ENCODE measurements around the gene FAM181B. TPM values are rescaled to one million over a fixed set of nuclear protein-coding genes. Genes with fewer than 3 reads are reported as not detected.

FAM181B gene
- total and polyA plus RNA-seq, 8 donors: 0.46 to 0.67 (median 0.50) TPM

DNA sequence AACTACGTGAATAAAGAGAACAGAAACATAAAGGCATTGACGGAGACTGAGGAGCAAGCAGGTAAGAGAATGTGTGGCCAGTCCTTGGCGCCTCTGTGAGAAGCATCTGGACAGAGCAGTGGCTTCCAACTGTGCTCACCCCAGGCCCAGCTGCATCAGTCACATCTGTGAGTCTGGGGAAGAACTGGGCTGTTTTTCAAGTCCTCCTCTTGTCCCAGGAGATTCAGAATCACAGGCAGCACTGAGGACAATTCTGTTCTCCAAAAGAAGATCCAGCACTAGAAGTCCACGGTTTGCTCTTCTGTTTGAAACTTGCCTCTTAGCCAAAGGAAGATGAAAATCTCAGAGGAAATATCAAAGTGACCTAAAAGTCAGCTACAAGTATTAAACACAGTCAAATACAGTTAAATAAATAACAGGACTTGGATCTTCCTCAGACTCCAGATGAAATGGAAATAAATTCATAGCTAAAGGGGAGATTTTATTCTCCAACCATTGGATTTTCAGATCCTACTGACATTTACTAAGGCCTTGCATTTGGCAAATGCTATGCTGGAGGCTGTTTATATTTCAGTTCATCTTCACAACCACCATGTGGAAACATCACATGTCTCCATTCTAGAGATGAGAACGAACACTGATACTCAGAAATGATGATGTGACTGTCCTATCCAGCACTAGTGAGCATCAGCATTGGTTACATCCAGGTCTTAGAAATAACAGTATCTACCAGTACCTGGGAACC, 14.1 kb downstream of the FAM181B start:
- Histone ChIP-seq H3K36me3 (no peaks in the 10 kb centered on the region), H3K9me3 (no peaks in the 10 kb centered on the region), H3K27me3 (no peaks in the 10 kb centered on the region), H3K27ac (no peak overlapping the region), H3K4me1 (no peaks in the 10 kb centered on the region), H3K4me3 (no peak overlapping the region)
- intact Hi-C loops (cut with DNase I): loop anchor here in 2 of 3 donors (10.0 kb wide), 2 partner anchors 135 to 145 kb away; no protein-coding TSS in a partner anchor
- 65 to 66% methylated on average over 5 of the region's 5 CpGs for WGBS, 2 donors
- TF ChIP-seq, protein P1, sequence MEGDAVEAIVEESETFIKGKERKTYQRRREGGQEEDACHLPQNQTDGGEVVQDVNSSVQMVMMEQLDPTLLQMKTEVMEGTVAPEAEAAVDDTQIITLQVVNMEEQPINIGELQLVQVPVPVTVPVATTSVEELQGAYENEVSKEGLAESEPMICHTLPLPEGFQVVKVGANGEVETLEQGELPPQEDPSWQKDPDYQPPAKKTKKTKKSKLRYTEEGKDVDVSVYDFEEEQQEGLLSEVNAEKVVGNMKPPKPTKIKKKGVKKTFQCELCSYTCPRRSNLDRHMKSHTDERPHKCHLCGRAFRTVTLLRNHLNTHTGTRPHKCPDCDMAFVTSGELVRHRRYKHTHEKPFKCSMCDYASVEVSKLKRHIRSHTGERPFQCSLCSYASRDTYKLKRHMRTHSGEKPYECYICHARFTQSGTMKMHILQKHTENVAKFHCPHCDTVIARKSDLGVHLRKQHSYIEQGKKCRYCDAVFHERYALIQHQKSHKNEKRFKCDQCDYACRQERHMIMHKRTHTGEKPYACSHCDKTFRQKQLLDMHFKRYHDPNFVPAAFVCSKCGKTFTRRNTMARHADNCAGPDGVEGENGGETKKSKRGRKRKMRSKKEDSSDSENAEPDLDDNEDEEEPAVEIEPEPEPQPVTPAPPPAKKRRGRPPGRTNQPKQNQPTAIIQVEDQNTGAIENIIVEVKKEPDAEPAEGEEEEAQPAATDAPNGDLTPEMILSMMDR (IDR thresholded peaks at IDR 0.05): no peak
- no peak for DNase-seq
- FAIRE-seq: no peak
- ATAC-seq: no peak

DNA sequence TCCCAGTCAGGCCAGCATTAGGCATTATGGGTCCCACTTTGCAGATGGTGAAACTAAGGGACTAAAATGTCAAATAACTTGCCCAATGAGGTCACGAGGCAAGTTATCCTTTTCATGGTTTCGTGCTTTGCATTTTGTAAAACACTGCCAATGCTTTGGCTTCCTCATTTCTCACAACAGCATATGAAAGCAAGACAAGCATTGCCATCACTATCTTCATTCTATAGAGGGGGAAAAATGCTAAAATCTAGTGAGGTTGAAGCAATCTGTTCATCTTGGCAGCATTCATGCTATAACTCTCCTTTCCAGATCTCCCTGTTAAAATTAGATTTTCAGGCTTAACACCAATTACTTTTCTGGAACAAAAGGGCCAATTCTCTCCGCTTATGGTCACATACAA, 14.8 kb downstream of the FAM181B start:
- WGBS, 2 donors: 30 to 37% methylated on average over 3 of the region's 3 CpGs
- intact Hi-C loops (cut with DNase I): no loop called here
- H3K4me1 ChIP-seq: no peaks in the 10 kb centered on the region
- H3K27ac ChIP-seq: no peak overlapping the region
- ATAC-seq (no peak), DNase-seq (no peak), FAIRE-seq (no peak)
- H3K27me3 ChIP-seq: no peaks in the 10 kb centered on the region
- H3K4me3 ChIP-seq: no peak overlapping the region
- no peaks in the 10 kb centered on the region for H3K36me3 ChIP-seq
- no peaks in the 10 kb centered on the region for H3K9me3 ChIP-seq
- TF ChIP-seq, protein P1 (IDR thresholded peaks at IDR 0.05): no peak

DNA sequence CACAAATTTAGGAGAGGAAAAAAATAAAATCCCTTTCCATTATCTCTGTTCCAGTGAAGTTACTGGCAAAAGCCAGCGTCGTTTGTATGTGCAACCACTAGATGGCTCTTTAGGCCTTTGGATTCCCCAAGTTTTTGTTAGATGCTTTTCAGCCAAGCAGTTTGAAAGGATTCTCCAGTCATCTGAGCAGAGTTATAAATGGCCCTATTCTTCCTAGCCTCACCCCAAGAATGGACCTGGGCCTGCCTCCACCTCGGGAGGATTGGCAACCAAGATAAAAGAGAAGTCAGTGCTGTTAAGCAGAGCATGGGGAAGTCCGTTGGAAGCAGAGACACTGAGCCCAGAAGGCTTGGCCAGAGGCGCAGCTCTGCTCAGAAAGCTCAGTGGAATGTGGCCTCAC, 15.4 kb downstream of the FAM181B start:
- FAIRE-seq (no peak), DNase-seq (peak in 2 of 6 donors; percentile 19 to 23), ATAC-seq (peak; percentile 70 to 92 (median 88))
- 27% methylated on average over 5 of the region's 5 CpGs for WGBS, 2 donors
- no peaks in the 10 kb centered on the region for H3K27me3 ChIP-seq
- no peak overlapping the region for H3K4me3 ChIP-seq
- TF ChIP-seq, protein P1 (IDR thresholded peaks at IDR 0.05): peak; percentile 20 to 58 (median 46)
- H3K4me1 ChIP-seq: no peaks in the 10 kb centered on the region
- H3K36me3 ChIP-seq: no peaks in the 10 kb centered on the region
- intact Hi-C loops (cut with DNase I): no loop called here
- H3K9me3 ChIP-seq: no peaks in the 10 kb centered on the region
- no peak overlapping the region for H3K27ac ChIP-seq

DNA sequence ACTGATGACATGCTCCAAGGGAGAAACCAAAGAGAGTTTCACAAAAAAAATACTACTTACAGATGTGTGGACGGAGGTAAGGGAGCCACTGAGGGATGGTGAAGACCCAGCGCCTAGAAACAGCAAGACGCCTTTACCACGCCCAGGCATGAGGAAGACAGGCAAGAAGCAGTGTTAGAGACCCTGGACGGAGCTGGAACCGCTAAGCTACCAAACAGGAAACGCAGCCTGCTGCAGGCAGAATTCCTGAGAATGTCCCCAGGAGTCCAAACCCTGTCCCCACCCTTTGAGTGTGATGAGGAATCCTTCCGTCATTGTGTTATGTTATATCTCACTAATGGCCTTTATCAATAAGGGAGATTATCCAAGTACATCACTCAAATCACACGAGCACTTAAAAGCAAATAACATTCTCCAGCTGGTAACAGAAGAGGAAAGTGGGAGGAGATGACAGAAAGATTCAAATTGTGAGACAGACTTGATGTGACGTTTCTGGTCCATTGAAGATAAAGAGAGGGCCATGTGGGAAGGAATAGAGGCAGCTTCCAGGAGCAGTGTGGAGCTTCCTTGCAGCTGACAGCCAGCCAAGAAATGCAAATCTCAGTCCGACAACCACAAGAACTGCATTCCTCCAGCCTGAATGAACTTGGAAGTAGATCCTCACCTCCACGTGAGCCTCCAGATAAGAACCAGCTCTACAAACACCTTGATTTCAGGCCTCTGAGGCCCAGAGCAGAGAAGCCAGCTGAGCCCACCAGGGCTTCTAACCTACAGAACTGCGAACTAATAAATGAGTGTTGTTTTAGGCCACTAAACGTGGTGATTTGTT, 19.1 kb downstream of the FAM181B start:
- WGBS, 2 donors: 58 to 61% methylated on average over 14 of the region's 14 CpGs
- intact Hi-C loops (cut with DNase I): no loop called here
- no peaks in the 10 kb centered on the region for H3K9me3 ChIP-seq
- FAIRE-seq (no peak), ATAC-seq (no peak), DNase-seq (no peak)
- TF ChIP-seq, protein P1 (IDR thresholded peaks at IDR 0.05): no peak
- H3K4me1 ChIP-seq: no peaks in the 10 kb centered on the region
- no peaks in the 10 kb centered on the region for H3K36me3 ChIP-seq
- no peak overlapping the region for H3K4me3 ChIP-seq
- no peaks in the 10 kb centered on the region for H3K27me3 ChIP-seq
- H3K27ac ChIP-seq: no peak overlapping the region

Measured in pancreas (tissue), 10 donors.